Breast epithelium (tissue), 4 donors: Measurements from ENCODE around the gene SERBP1. TPM values are rescaled to one million over a fixed set of nuclear protein-coding genes. Genes with fewer than 3 reads are reported as not detected.

ENCODE experiments used
- DNase-seq, 2 donors: peaks; one replicate each; pipeline ENCODE4 v3.0.0-alpha.2; 2019; ENCODE audit warnings: low spot score in 2 of 2
- H3K27ac ChIP-seq, 2 donors: fragments of 200-600 bp; sonication (generic) in 1 of 2; one replicate each; pipeline ENCODE4 v1.5.1; 2016 to 2019; ENCODE audit warnings: mild to moderate bottlenecking in 1 of 2
- H3K27me3 ChIP-seq, 2 donors: fragments of 200-600 bp; sonication (generic) in 1 of 2; one replicate each; pipeline versions ENCODE4 v1.5.1 to v1.6.0; 2017 to 2019; ENCODE audit warnings: control low read depth in 1 of 2, mild to moderate bottlenecking in 1 of 2
- H3K36me3 ChIP-seq: fragments of 200-600 bp; one replicate; pipeline ENCODE4 v1.5.1; 2019
- H3K4me1 ChIP-seq, 2 donors: fragments of 200-600 bp; sonication (generic); one replicate each; pipeline ENCODE4 v1.5.1; 2016 to 2019; ENCODE audit warnings: control low read depth in 1 of 2
- H3K4me3 ChIP-seq, 3 donors: fragments of 200-600 bp; sonication (generic); 1 replicate in 2 of 3; 2 replicates in 1 of 3; pipeline ENCODE4 v1.5.1; 2016 to 2019; ENCODE audit warnings: mild to moderate bottlenecking in 3 of 3, moderate library complexity in 2 of 3
- H3K9me3 ChIP-seq, 2 donors: fragments of 200-600 bp; sonication (generic) in 1 of 2; one replicate each; pipeline ENCODE4 v1.5.1; 2016 to 2019; ENCODE audit warnings: control low read depth in 1 of 2
- CTCF ChIP-seq, 3 donors: fragments of 450-650 bp; IDR thresholded peaks; one replicate each; pipeline ENCODE4 v1.5.1; 2016 to 2017; ENCODE audit warnings: antibody characterized with exemption in 3 of 3, mild to moderate bottlenecking in 3 of 3, moderate library complexity in 3 of 3
- POLR2A ChIP-seq: fragments of 450-650 bp; IDR thresholded peaks from one replicate; pipeline ENCODE4 v1.6.1; 2016; ENCODE audit warnings: antibody characterized with exemption, mild to moderate bottlenecking, moderate library complexity
- POLR2AphosphoS5 ChIP-seq, 3 donors: sonication (generic); formaldehyde crosslinking; IDR thresholded peaks; one replicate each; pipeline ENCODE4 v1.6.1; 2017; ENCODE audit warnings: antibody characterized with exemption in 3 of 3
- intact Hi-C: fragments of 100-400 bp; cut with DNase I; formaldehyde crosslinking; loops from one replicate; pipeline ENCODE4 v1.15.1; 2023; ENCODE audit warnings: low total_unique reads
- total RNA-seq, 3 donors: library from RNA; depleted of rRNA; stranded (reverse); fragments of >200 nt; gene quantifications; one replicate each; pipeline ENCODE4 v1.1.0, GENCODE V29; 2016

SERBP1 gene
- total RNA-seq, 3 donors from 2014 or later = 181 to 266 (median 218) TPM

- TF ChIP-seq POLR2A (no peak), CTCF (IDR thresholded peaks at IDR 0.05) (no peak), POLR2AphosphoS5 (IDR thresholded peaks at IDR 0.05) (no peak)
- H3K36me3 ChIP-seq = no peaks in the 10 kb centered on the region
- H3K4me3 ChIP-seq = no peak overlapping the region
- intact Hi-C loops = no loop called here
- H3K27ac ChIP-seq = no peak overlapping the region
- DNase-seq = no peak
- H3K9me3 ChIP-seq = no peaks in the 10 kb centered on the region
- H3K27me3 ChIP-seq = no peaks in the 10 kb centered on the region
- H3K4me1 ChIP-seq = no peaks in the 10 kb centered on the region
Measured at GRCh38 chr1:67469431-67469830, 39.2 kb upstream of the SERBP1 start.

- no peak overlapping the region for H3K27ac ChIP-seq
- H3K4me3 ChIP-seq = no peak overlapping the region
- intact Hi-C loops = no loop called here
- TF ChIP-seq POLR2A (no peak), CTCF (IDR thresholded peaks at IDR 0.05) (no peak)
- H3K27me3 ChIP-seq = no peaks in the 10 kb centered on the region
- no peaks in the 10 kb centered on the region for H3K36me3 ChIP-seq
- H3K9me3 ChIP-seq = no peaks in the 10 kb centered on the region
- no peak for DNase-seq
- H3K4me1 ChIP-seq = no peaks in the 10 kb centered on the region
Measured at GRCh38 chr1:67468066-67468718, 38.0 kb upstream of the SERBP1 start.

- Histone ChIP-seq H3K27ac (no peak overlapping the region), H3K9me3 (no peaks in the 10 kb centered on the region), H3K27me3 (no peaks in the 10 kb centered on the region), H3K4me3 (no peak overlapping the region), H3K4me1 (no peaks in the 10 kb centered on the region), H3K36me3 (no peaks in the 10 kb centered on the region)
- no peak for DNase-seq
- TF ChIP-seq CTCF (IDR thresholded peaks at IDR 0.05) = no peak
- TF ChIP-seq POLR2AphosphoS5 (IDR thresholded peaks at IDR 0.05) = no peak
- TF ChIP-seq POLR2A = no peak
- intact Hi-C loops = no loop called here
Measured at GRCh38 chr1:67465375-67465774, 35.2 kb upstream of the SERBP1 start.

GRCh38 chr1:67464746-67465145 is 34.5 kb upstream of the SERBP1 start:
- H3K4me1 ChIP-seq = no peaks in the 10 kb centered on the region
- no peaks in the 10 kb centered on the region for H3K9me3 ChIP-seq
- TF ChIP-seq POLR2AphosphoS5 (IDR thresholded peaks at IDR 0.05) (no peak), POLR2A (no peak), CTCF (IDR thresholded peaks at IDR 0.05) (no peak)
- no peaks in the 10 kb centered on the region for H3K27me3 ChIP-seq
- no peak for DNase-seq
- H3K27ac ChIP-seq = no peak overlapping the region
- no peak overlapping the region for H3K4me3 ChIP-seq
- intact Hi-C loops = no loop called here
- H3K36me3 ChIP-seq = no peaks in the 10 kb centered on the region

GRCh38 chr1:67464058-67464457 is 33.9 kb upstream of the SERBP1 start:
- Histone ChIP-seq H3K4me3 (no peak overlapping the region), H3K27me3 (no peaks in the 10 kb centered on the region), H3K36me3 (no peaks in the 10 kb centered on the region), H3K27ac (no peak overlapping the region), H3K4me1 (no peaks in the 10 kb centered on the region), H3K9me3 (no peaks in the 10 kb centered on the region)
- intact Hi-C loops = no loop called here
- TF ChIP-seq CTCF (IDR thresholded peaks at IDR 0.05) (no peak), POLR2AphosphoS5 (IDR thresholded peaks at IDR 0.05) (no peak), POLR2A (no peak)
- DNase-seq = no peak
